Stimulated activated CD4-positive, alpha-beta T cell treated with anti-CD3 and anti-CD28 coated beads, TNF-alpha, amount 100 ng/mL, for 1 hour (primary cell): Measurements from ENCODE around the gene POLR1A.

Source experiments
- DNase-seq, 3 donors: peaks; one replicate each; pipeline ENCODE4 v3.0.0-alpha.2; 2020; ENCODE audit warnings: low read depth in 3 of 3, low spot score in 1 of 3

The POLR1A gene

DNA sequence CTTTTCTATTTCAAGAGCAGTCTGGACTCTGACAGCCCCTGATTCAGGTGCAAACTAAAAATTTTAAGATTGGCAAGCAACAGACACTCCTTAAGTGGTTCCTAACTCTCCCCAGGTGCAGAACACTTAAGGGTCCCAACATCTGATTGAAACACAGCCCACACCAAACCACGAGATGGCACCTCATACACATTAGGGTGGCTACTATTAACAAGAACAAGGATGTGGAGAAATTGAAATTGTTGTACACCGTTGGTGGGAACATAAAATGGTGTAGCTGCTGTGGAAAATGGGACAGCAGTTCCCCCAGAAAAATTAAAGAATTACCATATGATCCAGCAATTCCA is 82.3 kb downstream of the POLR1A start:
- no peak for DNase-seq

DNA sequence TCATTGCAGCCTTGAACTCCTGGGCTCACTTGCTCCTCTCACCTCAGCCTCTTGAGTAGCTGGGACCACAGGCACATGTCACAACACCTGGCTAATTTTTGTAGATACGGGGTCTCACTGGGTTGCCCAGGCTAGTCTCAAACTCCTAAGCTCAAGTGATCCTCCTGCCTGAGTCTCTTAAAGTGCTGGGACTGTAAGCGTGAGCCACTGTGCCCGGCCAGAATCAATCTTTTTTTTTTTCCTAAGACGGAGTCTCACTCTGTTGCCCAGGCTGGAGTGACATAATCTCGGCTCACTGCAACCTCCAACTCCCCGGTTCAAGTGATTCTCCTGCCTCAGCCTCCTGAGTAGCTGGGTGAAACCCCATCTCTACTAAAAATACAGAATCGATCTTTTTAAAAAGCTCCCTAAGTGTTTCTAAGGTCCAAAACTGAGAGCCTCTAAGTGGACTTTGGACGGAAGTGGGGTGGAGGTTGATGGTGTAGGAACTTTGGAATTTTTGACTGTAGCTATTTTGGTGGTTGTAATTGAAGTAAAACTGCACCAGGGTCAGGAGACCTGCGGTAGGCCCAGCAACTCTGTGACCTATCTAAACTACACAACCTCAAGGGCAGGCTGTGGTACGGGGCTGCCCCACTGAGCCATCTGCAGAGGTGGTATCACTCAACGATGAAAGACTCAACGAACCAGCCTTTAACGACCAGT is 82.9 kb downstream of the POLR1A start:
- no peak for DNase-seq

DNA sequence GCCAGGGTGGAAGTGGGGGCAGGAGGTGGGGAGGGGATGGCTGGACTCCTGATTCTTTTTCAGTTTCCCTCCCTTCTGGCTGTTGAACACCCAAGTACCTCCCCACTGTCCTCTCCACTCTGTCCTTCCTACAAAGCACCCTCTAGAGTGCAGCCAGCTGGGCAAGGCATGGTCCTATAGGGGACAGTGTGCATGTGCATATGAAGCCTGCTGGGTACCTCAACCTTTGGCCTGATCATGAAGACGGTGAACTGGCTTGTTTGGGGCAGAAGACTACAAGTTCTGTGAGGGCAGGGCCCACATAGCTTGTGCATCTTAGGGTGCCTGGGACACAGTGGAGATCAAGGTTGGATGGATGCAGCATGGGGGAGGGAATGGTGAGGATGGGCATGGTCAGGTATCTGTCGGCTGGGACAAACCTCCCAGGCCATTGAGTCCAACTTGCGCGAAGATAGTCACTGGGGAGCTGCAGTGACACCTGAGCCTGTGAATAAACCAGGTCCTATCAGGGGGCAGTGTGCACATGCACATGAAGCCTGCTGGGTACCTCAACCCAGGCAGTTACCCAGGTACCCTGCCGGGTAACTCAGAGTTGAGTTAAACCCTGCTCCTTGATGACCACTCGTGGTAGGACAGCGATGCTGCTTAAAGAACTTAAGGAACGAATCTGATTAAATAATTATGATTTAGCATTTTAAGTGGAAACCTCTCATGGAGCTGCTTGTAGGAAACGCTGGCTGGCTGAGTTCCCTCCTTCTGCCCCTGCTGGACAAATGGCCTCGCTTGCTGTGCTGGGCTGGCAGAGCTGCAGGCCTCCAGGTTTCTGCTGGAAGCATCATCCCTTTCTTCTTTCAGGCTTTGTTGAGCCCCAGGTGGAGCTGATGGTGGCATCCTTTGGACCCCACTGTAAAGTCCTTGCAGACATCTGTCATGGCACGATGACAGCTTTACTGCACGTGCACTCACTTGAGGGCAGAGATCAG is 84.0 kb downstream of the POLR1A start:
- DNase-seq = no peak

DNA sequence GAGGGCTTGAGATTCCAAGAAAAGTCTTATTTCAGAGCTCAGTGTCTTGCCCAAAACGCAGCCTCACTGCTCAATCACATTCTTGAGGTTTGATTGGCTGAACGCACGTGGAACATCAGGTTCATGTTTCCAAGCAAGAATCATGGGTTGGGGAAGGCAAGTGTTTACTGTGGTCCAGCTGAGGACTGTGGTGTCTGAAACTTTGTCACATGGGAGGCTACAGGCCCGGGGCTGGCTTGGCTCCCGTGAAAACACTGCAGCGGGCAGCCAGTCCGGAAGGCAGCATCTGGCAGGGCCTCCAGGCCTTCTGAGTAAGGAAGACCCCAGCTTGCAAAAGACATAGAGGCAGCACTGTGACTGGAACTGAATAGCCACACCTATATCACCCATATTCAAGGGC is 84.7 kb downstream of the POLR1A start:
- DNase-seq = no peak

DNA sequence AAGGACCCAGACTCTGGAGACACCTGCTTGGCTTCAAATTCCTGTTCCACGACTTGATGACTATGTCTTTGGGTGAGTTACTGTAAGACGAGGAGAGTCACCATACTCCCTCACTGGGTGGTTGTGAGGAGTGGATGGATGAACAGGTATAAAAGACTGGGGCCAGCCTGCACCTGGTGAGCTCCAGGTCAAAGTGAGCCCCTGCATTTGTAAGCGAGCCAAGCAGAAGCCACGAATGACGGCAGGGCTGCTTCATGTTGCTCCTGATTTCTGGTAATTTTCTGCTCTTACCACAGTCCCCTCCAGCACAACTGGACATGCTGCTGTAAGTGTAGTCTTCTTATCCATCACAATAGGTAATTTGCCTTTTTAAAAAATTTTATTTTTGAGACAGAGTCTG is 86.6 kb downstream of the POLR1A start:
- no peak for DNase-seq

DNA sequence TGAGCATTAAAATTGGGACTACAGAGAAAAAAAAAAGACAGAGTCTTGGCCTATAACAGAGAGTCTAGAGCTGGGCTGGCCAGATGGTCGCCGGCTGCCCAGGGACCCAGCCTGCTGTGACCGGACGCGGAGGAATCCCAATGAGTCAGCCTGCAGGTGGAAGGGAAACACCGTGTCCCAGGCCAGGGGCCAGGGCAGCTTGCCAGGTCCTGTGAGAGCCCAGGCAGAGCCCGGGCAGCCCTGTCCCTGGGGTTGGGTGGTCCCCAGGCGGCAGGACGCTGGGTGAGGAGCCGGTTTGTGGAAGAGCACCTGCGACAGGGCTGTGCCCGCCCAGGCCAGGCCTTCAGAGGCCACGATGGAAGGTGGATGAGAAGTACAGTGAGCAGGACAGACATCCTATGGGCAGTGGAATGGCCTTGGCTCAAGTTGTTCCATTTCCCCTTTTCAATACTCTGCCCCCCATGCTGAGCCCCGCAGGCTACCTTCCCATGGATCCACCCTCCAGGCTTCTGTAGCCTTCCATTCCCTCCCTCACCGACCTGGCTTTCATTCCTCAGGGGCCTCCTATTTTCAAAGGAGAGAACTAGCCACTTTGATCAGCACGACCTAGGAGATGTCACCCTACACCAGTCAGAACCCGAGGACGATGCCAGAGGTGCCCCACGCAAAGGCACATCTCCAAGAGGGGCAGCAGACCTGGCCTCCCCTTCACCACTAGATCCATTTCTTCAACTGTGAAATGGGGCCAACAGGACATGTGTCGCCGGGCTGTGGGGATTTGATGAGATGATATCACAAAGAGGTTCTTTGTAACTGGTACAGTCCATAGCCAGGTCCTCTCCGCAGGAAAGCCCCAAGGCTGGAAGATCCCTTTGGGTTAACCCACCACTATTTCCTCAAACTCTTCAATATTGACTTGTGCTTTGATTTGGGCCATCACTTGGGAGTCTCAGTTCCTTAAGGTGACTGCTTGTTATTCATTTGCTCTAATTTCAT is 87.5 kb downstream of the POLR1A start:
- DNase-seq = no peak

DNA sequence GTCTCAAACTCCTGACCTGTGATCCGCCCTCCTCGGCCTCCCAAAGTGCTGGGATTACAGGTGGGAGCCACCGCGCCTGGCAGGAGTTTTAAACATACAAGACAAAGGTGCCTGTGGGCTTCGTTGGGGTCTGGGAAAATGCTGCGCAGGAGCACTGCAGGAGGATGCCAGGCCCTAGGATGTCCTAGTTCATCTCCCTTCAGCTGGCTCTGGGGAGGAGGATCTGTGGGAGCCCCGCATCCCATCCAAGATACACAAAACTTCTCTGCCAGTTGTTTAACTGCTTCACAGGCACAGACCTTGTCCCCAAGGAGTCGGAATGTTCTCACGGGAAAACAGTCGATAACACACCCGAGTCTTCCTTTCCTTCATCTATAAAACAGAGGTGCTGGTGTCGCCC is 89.1 kb downstream of the POLR1A start:
- DNase-seq = no peak

DNA sequence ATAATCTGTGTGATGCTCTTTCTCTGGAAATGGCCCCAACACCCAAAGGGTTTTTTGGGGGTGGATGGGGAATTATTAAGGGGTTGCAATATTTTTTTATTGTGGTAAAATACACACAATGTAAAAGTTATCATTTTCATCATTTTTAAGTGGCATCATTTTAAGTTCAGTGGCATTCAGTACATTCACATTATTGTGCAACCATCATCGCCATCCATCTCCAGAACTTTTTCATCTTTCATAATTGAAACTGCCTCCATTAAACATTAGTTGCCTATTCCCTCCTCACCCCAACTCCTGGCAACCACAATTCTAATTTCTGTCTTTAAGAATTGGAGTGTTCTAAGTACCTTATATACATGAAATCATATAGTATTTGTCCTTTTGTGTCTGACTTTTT is 90.0 kb downstream of the POLR1A start:
- no peak for DNase-seq

DNA sequence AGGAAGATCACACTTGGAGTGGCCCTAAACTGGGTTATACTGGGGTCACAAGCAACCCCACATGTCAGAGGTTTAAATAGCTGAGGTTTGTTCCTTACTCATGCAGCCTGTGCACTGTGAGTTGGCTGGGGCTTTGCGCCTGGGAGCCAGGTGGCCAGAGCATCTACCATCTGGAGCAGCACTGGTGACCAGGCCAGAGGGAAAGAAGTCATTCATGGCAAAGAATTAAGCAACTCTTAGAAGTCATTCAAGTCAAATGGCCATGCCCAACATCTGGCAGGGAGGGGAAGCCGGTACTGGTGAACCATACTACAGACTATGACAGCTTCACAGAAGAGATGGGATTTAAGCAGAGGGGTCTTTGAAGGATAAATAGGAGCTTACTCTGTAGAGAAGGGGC is 90.7 kb downstream of the POLR1A start:
- no peak for DNase-seq

DNA sequence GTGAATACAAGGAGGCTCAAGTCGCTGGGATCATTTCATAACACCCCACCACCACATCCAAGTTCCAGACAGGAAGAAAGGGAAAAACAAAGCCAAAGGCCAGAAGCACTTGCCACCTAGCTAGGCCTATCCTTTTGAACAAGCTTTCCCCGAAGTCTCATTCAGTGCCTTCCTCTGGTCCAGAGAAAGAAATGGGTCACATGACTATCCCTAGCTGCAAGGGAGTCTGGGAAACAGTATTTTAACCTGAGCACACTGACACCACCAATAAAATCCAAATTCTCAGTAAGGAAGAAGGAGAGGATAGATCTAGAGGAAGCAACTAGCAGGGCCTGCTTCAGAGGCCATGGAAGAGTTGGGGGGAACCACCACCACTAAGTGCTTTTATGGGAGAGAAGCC is 91.2 kb downstream of the POLR1A start:
- DNase-seq = no peak

DNA sequence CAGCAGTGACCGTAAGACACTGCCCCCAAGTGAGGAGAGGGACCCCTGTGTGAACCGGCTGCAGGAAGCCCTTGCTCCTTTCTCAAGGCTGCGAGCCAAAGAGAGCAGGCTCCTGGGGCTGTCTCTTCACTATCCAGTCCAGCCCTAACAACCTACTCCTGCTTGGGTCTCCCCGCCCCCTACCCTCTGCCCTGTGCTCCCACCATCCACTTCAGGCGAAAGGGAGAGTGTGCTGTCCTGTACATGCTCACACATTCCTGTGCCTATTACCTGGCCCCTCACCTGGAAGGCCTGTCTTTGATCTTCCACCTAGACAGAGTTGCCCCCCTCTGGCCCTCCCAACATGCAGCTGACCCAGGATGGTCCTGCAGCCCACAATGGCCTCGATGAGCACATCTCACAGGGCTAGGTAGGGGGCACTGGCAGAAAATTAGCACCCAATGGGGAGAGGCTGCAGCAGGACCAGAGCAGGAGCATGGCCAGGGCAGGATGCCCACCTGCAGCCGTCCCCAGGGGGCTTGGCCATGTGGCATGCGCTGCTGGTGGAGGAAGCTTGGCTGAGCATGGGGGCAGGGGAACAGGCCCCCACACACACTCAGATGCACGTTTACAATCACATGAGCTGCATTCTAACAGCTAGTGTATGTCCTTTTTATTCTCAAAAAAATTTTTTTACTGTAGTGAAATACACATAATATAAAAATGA is 93.5 kb downstream of the POLR1A start:
- DNase-seq = no peak

DNA sequence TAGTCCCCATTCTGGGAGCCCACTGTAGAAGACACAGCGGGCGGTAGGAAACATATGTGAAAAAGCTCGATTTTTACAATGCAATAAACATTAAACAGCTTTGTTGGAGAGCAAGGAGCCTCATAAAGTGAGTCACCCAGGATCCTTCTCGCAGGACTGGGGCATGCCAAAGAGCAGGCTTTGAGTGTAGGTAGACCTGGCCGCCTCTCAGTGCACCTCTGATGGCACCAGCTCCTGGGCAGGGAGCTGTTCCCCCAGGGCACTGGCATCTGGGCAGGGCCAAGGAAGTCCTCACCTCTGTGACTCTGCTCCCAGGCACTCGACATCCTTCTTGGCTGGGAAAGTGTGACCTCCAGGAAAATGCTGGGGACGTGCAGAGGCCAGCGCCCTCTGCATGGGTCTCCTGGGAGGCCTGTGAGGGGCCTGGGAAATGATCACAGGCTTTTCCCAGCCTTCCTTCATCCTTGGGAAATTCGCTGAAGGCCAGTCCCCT is 94.2 kb downstream of the POLR1A start:
- DNase-seq = no peak

DNA sequence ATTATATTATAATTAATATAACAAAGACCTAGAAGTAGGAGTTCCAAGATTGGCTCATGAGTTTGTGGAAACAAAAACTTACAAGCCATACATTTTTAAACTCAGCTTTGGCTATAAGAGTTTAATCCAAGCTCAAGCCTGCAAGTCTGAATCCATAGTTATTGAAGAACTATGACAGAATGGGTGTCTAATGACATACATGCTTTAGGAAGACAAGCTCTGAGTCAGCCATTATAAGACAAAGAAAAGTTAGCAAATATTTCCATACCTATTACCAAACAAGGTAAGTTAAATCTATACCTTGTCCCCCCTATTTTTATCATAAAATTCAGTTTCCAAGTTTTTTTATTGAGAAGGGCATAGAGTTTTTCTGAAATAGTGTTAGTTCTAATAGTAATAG is 95.6 kb downstream of the POLR1A start:
- no peak for DNase-seq

DNA sequence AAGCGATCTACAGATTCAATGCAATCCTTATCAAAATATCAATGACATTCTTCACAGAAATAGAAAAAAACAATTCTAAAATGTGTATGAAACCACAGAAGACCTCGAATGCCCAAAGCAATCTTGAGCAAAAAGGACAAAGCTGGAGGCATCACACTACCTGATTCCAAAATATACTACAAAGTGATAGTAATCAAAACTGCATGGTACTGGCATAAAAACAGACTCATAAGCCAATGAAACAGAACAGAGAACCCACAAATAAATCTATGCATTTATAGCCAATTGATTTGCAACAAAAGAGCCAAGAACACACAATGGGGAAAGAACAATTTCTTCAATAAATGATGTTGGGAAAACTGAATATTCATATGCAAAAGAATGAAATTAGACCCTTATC is 99.2 kb downstream of the POLR1A start:
- DNase-seq = no peak

DNA sequence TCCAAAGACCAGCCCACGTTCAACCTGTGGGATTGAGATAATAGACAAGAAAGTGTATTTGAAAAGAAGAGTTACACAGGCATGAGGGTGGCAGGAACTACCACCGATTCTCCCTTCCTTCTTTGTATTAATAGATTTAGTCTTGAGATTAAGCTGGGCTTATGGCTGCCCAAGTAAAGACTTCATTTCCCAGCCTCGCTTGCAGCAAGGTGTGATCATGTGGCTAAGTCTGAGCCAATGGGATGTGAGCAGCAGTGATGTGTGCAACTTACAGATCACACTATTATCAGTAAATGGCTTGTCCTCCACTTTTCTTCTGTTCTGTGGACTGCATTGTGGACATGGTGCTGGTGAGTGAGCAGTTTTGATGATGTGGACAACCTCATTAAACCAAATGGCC is 101.7 kb downstream of the POLR1A start:
- no peak for DNase-seq

DNA sequence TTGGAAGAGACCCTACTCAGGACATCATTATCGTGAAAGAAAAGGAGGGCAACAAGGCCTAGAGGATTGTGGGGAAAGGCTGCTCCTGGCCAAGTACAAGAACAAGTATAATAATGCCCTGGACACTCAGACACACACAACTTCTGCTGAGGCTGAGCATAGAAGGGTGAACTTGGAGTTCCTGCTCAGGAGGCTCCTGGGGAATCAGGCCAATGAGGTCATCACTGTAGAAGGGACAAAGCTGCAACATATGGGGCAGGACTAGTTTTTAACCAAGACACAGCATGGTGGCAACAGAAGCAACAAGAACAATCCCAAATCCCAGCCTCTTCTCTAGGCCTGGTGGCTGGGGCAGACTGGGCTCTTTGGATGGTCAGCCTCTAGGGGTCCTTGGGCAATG is 102.6 kb downstream of the POLR1A start:
- DNase-seq = no peak

DNA sequence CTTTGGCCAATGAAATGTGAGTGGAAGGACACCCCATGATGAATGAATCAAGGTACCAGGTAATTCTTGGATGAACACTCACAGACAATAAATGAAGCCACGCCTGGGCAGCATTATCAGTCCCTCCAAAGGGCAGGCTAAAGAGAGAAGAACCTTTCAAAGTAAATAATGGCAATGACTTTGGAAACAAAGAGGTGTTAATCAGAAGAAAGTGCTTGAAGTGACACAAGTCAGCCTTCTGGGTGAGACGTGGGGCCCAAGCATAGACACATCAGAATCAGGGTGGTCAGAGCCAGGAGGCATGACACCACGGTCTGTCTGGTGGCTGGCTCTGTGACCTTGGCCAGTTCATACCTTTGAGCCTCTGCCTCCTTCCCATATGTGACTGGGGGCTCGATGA is 103.3 kb downstream of the POLR1A start:
- DNase-seq = no peak

DNA sequence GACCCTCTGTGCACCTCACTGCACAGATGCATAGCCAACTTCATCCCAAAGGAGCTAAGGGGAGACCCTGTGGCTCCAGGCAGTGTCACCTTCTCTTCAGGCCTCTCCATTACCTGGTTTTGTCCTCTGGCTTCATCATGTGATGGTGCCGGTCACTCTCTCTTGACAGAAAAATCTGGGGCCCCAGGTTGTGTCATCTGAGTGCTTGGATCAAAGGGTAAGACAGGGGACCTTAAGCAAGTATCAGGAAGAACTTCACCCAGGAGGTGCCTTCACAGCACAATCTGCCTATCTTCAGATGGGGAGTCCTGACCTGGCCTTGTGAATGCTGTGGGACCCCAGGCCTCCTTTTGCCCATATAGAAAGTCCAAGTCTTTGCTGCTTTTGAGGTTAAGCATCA is 104.4 kb downstream of the POLR1A start:
- DNase-seq = no peak

DNA sequence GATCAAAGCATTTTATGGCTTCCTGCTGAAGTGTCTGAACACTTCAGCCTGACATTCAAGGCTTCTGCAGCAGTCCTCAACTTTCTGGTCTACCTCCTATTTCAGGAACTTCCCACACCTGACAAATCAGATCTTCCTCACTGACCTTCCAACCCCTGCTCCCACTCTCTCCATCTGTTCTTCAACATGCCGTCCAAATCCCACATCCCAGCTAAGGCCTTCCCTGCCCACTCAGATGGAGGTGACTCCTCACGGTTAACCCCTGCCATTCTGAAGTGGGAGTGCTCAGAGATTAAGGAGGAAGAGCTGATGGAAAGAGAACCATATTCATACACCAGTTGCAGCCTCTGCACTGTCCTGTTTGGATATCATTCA is 104.8 kb downstream of the POLR1A start:
- no peak for DNase-seq

DNA sequence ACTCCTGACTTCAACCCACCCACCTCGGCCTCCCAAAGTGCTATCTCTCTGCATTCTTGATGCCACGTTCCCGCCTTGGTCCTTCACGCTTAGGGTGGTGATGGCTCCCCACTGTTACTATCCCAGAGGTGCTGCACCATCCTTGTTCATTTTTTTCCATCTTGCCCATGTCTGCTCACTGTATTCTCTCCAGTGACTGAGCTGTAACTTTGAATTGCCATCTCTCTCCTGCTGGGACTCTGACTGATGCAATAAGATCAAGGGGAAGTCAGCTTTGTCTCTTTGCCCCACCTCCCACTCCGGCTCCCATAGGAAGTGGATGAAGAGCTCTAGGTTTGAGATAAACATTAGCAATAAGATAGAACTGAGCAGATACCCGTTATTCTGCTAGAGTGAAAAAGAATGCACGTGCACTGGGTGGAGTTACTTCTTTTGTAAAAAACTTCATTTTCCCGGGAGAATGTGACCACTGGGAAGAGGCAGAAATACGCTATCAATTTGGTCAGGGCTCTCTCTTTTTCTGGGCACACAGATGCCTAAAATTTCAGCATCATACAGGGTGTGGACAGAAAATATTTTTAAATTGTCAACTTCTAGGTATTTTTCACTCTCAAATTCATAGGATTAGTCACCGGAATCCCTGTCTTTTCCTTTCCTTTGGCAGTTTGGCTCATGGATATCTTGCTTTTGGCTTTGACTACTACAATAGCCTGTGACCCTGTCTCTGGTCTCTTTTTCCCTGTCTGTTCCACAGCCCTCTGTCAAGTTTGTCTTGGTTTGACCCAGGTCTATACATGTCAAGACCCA is 105.4 kb downstream of the POLR1A start:
- no peak for DNase-seq
